HG03135 (cell line): Measurements from ENCODE around the gene DCAF11.

Experiments used
- ATAC-seq: cut with Tn5 transposase; IDR thresholded peaks from one replicate; pipeline ENCODE4 v1.9.1; 2021; ENCODE audit warnings: mild to moderate bottlenecking, moderate library complexity; ENCODE audit not compliant: unreplicated experiment

Gene DCAF11

GRCh38 chr14:24114532-24115421 is at the start of gene DCAF11, which contains the start of gene NRL:
Gene DCAF11, plus strand, starts transcription at chr14:24114777. Its CDS starts 818 bp downstream, at chr14:24115595.
Gene NRL, minus strand, starts transcription at chr14:24114949. Its CDS starts 32,101 bp downstream, at chr14:24082848.
- peak; percentile 80 for ATAC-seq

GRCh38 chr14:24064856-24065255 is 49.7 kb upstream of the DCAF11 start:
- no peak for ATAC-seq

GRCh38 chr14:24065408-24065807 is 49.2 kb upstream of the DCAF11 start:
- no peak for ATAC-seq

GRCh38 chr14:24066496-24067132 is 48.0 kb upstream of the DCAF11 start:
- ATAC-seq, result no peak

GRCh38 chr14:24067133-24068082 is 47.2 kb upstream of the DCAF11 start:
- ATAC-seq, result no peak

GRCh38 chr14:24068711-24069410 is 45.7 kb upstream of the DCAF11 start:
- no peak for ATAC-seq

- ATAC-seq, result no peak
These were observed 45.2 kb upstream of the DCAF11 start for GRCh38 chr14:24069411-24069735.

- no peak for ATAC-seq
These were observed 44.1 kb upstream of the DCAF11 start for GRCh38 chr14:24070285-24071143.

- no peak for ATAC-seq
These were observed 43.4 kb upstream of the DCAF11 start, which contains the start of gene CPNE6 for GRCh38 chr14:24071144-24071697. Gene CPNE6, plus strand, starts transcription at chr14:24071562. Its CDS starts 1,375 bp downstream, at chr14:24072937.

GRCh38 chr14:24071836-24072430 is 42.6 kb upstream of the DCAF11 start:
- ATAC-seq, result no peak

- ATAC-seq, result no peak
These were observed 42.1 kb upstream of the DCAF11 start for GRCh38 chr14:24072436-24072835.

GRCh38 chr14:24072881-24073877 is 41.4 kb upstream of the DCAF11 start:
- no peak for ATAC-seq

- no peak for ATAC-seq
These were observed 39.7 kb upstream of the DCAF11 start for GRCh38 chr14:24074625-24075484.

GRCh38 chr14:24075485-24076301 is 38.9 kb upstream of the DCAF11 start:
- ATAC-seq, result no peak

- no peak for ATAC-seq
These were observed 38.3 kb upstream of the DCAF11 start for GRCh38 chr14:24076302-24076601.

- ATAC-seq, result no peak
These were observed 37.5 kb upstream of the DCAF11 start for GRCh38 chr14:24077086-24077485.
